HuH-7.5 (cell line): ENCODE results near the gene ADGRB3.
"Not testable (repeated sequence)": the region's sequence is repeated elsewhere in the genome, so short reads cannot be mapped to it uniquely, and the experiment has no call there.

Experiments used
- DNase-seq: peaks from one replicate; pipeline ENCODE4 v3.0.0; 2011; ENCODE audit warnings: low spot score

The ADGRB3 gene

DNA sequence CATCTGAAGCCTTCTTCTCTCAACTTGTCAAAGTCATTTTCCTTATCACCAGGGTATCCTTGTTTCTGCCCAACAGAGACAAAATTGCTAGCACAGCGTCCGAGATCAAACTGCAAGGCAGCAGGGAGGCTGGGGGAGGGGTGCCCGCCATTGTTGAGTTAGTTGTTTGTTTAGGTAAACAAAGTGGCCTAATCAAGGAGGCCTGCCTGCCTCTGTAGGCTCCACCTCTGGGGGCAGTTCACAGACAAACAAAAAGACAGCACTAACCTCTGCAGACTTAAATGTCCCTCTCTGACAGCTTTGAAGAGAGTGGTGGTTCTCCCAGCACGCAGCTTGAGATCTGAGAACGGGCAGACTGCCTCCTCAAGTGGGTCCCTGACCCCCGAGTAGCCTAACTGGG is 155.0 kb downstream of the ADGRB3 start:
- DNase-seq, result not testable (repeated sequence)

DNA sequence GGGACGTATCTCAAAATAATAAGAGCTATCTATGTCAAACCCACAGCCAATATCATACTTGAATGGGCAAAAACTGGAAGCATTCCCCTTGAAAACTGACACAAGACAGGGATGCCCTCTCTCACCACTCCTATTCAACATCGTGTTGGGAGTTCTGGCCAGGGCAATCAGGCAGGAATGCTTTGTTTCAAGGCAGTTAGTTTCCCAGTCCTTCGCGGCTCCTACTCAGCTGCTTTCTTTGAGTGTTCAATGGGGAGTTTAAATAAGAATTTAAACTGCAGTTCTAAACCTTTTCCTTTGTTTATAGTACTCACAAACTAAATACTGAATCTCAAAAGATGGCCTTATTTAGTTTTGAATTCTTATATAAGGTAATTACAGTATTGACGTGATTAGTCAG is 179.9 kb downstream of the ADGRB3 start:
- not testable (repeated sequence) for DNase-seq

DNA sequence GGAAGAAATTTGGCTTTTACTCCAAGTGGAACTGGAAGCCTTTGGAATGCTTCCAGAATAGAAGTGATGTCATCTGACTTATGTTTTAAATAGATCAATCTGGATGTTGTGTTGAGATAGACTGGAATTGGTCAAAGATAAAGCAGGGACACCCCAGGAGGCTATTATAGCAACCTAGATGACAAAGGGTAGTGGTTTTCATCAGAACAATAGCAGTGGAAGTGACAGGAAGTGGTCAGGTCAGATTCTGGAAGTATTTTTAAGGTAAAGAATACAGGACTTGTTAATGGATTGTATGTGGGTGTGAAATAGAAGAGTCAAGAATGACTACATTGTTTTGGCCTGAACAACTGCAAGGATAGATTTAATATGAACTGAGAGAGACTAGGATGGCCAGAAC is 191.4 kb downstream of the ADGRB3 start:
- no peak for DNase-seq

DNA sequence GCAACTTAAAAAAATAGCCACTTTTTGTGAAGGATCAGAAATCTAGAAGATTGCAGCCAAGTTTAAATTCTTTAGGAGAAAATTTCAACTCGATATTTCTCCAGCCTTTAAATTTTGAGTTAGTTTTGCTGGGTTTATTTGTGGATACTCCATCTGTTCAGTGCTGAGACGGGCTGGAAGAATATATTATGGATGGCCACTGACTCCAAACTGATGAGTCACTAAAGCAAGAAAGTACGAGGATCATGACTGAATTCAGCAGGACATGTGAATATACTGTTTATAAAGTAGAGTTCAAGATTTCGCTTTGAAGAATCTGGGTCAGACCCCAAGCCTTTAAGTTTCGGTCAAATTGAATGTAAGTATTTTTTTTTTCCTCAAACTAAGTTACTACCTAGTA is 199.5 kb downstream of the ADGRB3 start:
- no peak for DNase-seq

DNA sequence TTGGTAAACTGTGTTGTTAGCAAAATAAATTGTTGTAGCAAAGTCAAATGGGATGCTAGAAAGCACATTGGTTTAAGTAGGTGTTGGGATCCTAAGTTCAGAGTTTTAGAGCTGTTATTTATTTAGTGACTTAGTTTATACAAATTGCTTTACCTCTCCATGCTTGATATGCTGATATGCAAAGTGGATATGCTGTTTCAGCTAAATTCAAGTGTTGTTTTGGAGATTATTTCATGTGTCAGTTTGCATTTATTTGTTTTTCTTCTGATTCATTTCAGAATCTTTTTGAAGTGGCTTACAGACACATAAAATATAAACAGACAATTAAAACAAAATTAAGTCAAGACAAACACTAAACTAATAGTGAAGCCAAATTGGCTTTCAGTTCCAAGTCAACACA is 203.5 kb downstream of the ADGRB3 start:
- DNase-seq, result no peak

DNA sequence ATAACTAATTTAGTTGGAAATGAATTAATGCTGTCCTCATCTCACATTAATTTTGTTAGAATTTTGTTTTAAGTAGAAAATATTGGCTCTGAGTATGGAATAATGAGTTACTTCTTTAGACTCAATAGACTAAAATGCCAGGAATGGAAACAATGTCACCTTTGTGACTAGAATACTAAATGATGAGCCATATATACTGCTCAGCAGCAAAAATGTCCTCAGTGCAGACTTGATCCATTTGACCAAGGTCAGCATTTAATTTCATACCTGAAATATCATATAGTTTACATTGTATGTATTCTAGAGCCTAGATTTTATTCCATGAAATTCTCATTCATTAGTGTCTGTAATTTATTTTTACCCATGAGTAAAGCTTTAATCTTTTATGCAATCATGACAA is 217.7 kb downstream of the ADGRB3 start:
- DNase-seq, result no peak

DNA sequence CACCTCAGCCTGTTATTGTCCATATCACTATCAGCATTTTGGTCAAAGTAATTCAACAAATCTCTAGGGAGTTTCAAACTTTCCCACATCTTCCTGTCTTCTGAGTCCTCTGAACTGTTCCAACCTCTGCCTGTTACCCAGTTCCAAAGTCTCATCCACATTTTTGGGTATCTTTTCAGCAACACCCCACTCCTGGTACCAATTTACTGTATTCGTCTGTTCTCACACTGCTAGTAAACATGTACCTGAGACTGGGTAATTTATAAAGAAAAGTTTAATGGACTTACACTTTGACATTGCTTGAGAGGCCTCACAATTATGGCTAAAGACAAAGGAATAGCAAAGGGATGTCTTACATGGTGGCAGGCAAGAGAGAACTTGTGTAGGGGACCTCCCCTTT is 224.2 kb downstream of the ADGRB3 start:
- DNase-seq, result no peak

DNA sequence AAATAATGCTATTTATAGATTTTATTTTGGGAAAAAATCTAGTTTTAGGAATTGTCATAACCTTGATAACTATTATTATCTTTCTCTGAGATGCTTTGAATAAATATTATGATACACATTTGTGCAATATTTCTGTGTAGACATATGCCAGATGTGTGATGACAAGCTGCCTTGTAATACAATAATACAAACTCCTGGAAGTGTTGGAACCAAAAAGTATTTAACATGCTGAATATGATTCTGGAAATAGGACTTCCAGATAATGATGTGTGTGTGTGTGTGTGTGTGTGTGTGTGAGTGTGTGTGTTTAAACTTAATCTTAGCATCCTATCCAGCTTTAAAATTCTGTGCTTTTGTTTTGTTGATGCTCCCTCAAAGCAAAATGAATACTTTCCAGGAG is 233.6 kb downstream of the ADGRB3 start:
- DNase-seq, result no peak

DNA sequence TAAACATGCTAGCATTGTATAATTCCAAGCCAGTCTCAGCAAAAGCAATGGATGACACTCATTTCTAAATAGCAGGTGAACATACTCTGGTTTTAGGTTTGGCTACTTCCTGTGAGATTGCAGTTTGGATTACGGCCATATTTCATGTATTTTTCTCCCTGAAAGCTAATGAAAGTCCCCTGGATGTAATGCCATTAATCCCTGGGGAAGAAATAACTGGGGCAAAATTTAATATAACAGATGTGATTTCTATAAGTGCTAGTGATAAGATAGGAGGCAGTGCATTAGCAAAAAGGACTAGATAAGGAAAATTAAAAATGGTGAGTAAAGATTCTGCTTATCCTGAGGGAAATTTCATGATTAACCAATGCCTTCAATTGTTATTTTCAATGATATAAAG is 238.2 kb downstream of the ADGRB3 start:
- DNase-seq, result no peak

DNA sequence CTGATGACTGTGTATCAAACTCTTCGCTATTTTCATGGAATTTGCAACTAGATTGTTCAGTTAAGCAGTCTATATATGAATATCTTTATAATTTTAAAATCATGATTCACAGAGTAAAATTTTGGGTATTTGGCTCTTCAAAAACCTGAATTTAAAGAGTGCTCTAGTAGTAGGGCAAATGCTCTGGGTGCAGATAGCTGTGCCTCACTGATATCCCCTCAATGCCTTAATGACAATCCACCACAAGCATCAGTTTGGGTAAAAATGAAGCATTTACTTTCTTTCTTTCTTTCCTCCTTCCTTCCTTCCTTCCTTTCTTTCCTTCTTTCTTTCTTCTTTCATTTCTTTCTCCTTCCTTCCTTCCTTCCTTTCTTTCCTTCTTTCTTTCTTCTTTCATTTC is 239.7 kb downstream of the ADGRB3 start:
- DNase-seq, result no peak

DNA sequence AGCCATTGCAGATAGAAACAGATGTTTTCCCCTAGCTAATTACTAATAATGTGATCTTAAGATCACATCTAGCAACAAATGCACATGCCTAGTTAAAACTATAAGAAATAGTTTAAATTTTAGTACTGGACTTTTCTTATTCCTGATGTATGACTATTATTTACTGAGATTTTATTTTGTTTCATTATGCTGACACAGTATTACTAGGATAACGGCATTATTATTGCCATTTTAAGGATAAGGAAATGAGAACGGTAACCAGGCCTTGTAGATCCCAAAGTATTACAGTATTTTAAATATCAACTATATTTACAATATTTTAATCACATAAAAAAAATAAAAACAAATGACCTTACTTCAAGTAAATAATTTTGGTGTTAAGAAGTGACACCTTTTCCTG is 240.3 kb downstream of the ADGRB3 start:
- DNase-seq, result no peak

DNA sequence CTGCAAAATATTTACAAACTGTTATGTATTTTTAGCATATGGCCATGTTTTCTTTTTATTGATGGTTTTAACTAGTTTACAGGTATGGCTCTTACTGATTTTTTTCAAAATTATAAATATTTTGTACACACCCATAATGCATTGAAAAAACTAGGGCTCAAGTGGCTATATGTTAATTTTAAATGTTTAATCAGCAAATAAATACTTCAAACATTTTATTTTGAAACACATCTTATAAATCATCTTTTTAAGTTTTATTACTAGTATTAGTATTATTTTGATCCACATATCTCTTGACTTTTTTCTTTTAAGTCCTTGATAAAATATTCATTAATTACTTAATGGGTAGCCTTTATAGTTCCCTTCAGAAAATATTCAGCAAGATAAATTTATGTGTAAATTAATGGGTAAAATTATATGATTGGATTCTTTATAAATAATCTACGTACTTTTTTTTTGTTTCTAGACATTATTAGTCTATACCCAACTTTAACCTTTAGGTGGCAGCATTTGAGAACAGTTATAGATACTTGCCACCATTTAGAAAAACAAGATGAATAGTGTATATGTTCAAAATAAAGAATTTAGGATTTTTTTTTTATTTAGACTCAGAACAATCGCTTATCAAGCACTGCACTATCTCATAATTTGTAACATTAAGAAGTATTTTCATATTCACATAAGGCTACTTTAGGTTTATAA is 241.9 kb downstream of the ADGRB3 start:
- no peak for DNase-seq

DNA sequence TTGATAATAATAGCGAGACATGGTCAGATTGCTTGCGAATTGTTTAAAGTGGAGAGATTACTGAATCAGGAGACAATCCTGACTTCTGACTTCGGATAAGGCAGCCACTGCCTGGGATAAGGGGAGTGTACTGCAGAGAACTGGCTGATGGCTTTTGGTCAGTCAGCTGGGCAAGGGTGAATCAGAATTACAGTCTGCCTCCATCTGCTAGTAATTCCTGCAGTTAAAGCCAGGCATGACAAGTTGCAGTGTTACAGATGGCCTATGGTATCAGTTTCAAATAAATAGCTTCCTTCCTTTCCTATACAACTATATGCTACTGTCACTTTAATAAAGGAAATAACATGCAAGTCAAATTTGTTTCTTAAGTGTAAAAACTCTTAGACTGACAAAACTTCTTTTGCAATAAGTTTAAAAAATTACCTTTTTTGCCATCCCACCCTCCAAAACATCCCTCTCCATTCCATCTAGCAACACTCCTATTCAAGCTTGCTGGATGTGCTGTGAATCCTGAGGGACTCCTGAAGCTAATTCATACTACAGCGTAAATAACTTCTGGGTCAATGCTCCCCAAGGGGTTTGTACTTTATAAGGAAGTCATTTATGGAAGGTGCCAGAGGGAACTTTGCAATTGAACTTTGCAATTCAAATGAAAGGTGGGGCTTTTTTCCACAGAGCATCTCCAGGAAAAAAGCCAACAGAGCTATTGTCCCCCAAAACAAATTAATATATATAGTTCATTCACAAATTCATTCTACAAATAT is 245.2 kb downstream of the ADGRB3 start:
- DNase-seq, result no peak

DNA sequence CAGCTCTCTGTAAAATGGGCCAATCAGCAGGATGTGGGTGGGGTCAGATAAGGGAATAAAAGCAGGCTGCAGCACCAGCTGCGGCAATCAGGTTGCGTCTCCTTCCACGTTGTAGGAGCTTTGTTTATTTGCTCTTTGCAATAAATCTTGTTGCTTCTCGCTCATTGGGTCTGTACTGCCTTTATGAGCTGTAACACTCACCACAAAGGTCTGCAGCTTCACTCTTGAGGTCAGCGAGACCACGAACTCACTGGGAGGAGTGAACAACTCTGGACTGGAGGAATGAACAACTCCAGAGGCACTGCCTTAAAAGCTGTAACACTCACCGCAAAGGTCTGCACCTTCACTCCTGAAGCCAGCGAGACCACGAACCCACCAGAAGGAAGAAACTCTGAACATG is 248.2 kb downstream of the ADGRB3 start:
- not testable (repeated sequence) for DNase-seq

DNA sequence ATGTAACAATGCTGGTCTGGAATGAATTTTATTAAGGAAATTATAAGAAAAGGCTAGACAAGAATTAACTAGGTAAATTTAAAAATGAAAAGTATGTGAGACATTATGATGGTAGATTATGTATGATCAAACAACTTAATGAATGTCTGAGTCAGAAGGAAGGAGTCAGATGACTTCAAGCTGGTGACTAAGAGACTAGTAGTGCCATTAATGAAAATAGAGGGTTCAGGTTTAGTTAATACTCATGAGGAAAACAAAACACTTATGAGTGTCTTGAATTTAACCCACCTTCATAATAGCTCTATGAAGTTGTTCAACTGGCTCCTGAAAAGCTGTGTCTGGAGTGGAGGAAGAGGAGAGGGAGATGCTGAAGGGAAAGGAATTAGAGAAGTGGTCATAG is 256.3 kb downstream of the ADGRB3 start:
- DNase-seq, result no peak

DNA sequence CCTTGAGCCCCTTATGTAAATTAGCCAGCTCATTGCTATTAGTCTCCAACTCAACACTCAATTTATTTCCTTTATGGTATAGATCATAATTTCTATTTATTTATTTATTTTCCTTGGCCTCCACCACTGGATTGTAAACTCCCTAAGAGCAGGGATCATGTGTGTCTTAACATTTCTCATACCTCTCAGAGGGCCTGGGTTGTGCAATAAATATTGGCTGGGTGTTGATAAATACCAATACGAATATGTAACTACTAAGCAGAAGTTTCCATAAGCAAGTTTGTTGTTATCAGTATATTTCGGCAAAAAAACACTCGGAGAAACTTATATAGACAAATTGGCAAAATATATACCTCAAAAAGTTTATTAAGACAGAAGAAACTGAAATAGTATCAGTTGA is 257.4 kb downstream of the ADGRB3 start:
- DNase-seq, result no peak

DNA sequence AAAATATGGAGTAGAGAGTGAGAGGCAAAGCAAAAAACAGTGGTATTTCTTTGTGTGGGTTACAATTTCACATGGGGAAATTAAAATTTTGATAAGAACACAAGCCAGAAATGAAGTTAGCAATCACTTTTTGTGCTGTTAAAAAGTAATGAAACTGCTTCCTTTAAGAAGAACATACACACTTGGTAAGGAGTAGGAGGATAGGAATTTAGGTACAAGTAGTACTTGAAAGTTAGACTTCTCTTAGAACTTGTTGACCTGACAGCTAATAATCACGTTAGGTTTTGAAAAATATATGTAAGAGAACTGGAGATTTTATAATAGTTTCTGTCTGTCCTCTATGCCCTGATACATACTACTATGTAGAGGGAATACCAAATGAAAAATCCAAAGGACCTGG is 260.8 kb downstream of the ADGRB3 start:
- DNase-seq, result no peak

DNA sequence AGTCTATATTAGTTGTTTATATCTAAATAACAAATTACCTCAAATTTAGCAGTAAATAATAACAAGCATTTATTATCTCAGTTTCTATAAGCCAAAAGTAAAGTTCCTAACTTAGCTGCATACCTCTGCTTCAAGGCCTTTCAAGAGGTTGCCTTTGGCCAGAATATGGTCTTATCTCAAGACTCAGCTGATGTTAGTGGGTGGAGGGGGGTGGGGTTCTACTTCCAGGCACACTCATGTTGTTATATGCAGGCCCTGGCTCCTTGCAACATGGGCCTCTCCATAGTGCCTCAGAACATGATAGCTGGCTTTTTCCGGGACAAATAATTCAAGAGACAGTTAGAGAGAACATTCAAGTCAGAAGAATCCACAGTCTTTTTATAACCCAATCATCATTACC is 266.0 kb downstream of the ADGRB3 start:
- DNase-seq, result no peak

DNA sequence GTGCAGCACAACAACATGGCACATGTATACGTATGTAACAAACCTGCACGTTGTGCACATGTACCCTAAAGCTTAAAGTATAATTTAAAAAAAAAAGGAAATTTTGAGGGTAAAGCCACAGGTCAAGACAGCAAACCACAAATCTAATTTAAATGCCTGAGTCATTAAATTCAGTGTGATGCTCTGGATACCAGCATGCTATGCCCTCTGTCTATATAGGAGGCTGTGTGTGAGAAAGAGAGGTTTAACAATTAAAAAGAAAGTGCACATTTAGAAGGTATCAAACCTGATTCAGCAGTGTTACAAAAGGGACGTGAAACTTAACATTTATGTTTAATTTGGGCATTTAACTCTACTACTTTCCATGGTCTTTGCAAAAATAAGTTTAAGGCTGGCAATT is 276.3 kb downstream of the ADGRB3 start:
- DNase-seq, result no peak

DNA sequence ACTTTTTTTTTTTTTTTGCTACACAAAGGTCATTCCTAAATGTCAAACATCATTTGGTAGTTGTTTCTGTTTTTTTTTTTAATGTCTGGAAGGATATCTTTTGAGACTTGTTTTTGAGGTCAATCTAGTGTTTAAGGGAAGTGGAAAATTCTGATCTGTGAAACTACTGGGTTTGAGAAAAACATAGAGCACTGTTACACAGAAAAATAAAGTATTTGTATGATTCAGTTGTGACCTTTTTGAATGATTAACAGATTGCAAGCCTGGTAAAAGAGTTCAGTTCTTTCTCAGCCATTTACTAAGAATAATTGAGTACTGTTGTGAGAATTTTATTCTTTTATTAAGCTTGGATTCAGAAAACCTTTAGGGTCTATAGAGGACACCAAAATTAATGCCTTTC is 276.7 kb downstream of the ADGRB3 start:
- DNase-seq, result no peak

DNA sequence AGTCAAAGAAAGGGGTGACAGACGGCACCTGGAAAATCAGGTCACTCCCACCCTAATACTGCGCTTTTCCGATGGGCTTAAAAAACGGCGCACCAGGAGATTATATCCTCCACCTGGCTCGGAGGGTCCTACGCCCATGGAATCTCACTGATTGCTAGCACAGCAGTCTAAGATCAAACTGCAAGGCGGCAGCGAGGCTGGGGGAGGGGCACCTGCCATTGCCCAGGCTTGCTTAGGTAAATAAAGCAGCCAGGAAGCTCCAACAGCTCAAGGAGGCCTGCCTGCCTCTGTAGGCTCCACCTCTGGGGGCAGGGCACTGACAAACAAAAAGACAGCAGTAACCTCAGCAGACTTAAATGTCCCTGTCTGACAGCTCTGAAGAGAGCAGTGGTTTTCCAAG is 277.7 kb downstream of the ADGRB3 start:
- not testable (repeated sequence) for DNase-seq

DNA sequence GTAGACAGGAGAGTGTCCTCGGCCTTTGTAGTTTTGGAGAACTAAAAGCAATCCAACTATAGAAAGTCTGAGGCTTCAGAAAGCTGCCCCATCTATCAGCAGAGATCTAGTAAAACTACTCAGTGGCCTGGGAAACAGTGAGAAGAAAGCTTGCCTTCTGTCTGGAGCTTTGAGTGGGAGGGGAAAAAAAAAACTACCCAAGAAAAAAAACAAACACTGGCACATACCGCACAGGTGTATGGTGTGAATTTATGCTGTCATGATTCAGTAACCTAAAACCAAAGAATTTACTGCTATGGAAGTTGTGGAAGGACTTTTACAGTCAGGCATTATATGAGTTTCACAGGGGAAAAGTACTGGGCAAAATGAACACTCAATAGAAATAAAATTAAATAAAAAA is 280.5 kb downstream of the ADGRB3 start:
- DNase-seq, result no peak

DNA sequence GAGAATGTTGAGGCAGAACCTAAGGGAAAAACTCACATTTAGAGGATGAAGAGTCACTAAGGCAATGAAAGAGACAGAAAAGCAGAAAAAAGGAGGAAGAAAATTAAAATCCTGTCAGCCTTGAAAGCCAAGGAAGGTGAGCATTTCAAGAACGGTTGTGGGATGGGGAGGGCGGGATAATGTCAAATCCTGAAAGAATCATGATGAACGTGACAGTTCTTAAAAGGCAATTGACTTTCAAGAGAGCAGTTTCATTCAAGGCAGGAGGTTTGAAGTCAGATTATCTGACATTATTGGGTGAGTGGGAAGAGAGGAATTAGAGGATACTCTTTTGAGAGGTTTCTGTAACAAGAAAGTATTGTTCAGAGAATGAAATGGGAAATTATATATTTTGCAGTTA is 284.5 kb downstream of the ADGRB3 start:
- no peak for DNase-seq

DNA sequence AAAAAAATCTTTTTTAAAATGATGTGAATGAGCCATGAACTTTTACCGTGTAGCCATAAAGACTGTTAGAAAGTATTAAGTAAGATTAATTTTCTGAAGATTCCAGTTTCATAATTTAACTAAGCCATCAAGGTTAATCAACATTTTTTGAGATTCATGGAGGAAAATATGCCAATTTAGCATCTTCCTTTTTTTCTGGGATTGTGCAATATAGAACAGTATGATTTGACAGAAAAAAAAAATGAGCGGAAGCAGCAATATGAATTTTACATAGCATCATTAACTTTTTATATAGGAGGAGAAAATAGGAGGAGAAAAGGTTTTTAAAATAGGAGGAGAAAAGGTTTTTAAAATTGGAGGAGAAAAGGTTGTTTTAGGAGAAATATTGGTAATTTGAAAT is 306.3 kb downstream of the ADGRB3 start:
- DNase-seq, result no peak
